Measurements from ENCODE around the gene UBAP1. TPM values are rescaled to one million over a fixed set of nuclear protein-coding genes. Genes with fewer than 3 reads are reported as not detected.

Gene UBAP1
- total and polyA plus RNA-seq, 2 of the 4 experiments (the other 2 are of a cell fraction), result 30.6 to 37.0 TPM

GRCh38 chr9:34230556-34230955 is 51.7 kb downstream of the UBAP1 start:
- Histone ChIP-seq H2BK5ac (ENCODE audit: low read depth, low read length, poor library complexity, severe bottlenecking) (no peak overlapping the region), H4K91ac (ENCODE audit: insufficient read depth, low read depth, low read length) (no peak overlapping the region), H3K4me1 (ENCODE audit: control insufficient read depth, insufficient read depth, low read length) (no peaks in the 10 kb centered on the region; the same call in 1 of the 2 replicates), H2AFZ (replicated peaks; ENCODE audit: low read length, poor library complexity) (no peak overlapping the region), H4K20me1 (ENCODE audit: insufficient read depth, low read length) (peaks cover 17% of the 10 kb centered on the region; the same call in 1 of the 2 replicates), H3K4me3 (ENCODE audit: insufficient read depth, low read depth, low read length) (no peak overlapping the region), H4K8ac (ENCODE audit: low read depth in 2 of 2, low read length in 2 of 2) (no peak overlapping the region), H3K4me2 (ENCODE audit: low read depth, low read length) (no peak overlapping the region), H3K27me3 (ENCODE audit: control insufficient read depth, insufficient read depth, low read length) (no peaks in the 10 kb centered on the region), H3K14ac (replicated peaks; ENCODE audit: low read depth, low read length) (no peak overlapping the region), H3K23ac (ENCODE audit: low read depth, low read length) (no peak overlapping the region), H3K9me3 (ENCODE audit: control insufficient read depth, insufficient read depth, low read length) (no peaks in the 10 kb centered on the region), H2BK120ac (ENCODE audit: low read depth, low read length) (no peak overlapping the region), H3K18ac (ENCODE audit: low read depth, low read length) (no peak overlapping the region), H3K4ac (ENCODE audit: low read depth, low read length) (no peak overlapping the region), H3K9me1 (ENCODE audit: insufficient read depth, low read length) (peaks cover 3% of the 10 kb centered on the region; the same call in 1 of the 2 replicates), H2BK15ac (ENCODE audit: low read depth, low read length) (no peak overlapping the region), H3K9ac (ENCODE audit: low read depth, low read length) (no peak overlapping the region), H2AK9ac (replicated peaks; ENCODE audit: low read depth, low read length, poor library complexity) (no peak overlapping the region), H3K79me1 (ENCODE audit: low read depth in 1 of 2, low read length in 2 of 2) (peaks cover 16 to 62% of the 10 kb centered on the region in 2 experiments), H4K5ac (ENCODE audit: low read depth, low read length) (no peak overlapping the region), H2BK20ac (ENCODE audit: low read depth, low read length) (no peak overlapping the region), H3K36me3 (ENCODE audit: control insufficient read depth, insufficient read depth, low read length) (peaks cover 3% of the 10 kb centered on the region), H3K56ac (ENCODE audit: extremely low read depth, insufficient read depth, low read length) (no peak overlapping the region), H3K27ac (ENCODE audit: insufficient read depth, low read length) (no peak overlapping the region), H2AK5ac (ENCODE audit: low read depth, low read length) (no peak overlapping the region)
- POLR2A ChIA-PET (ENCODE audit: unreplicated experiment), result no interaction called here
- dilution Hi-C loops (cut with HindIII; ENCODE audit: low sequenced_read_pairs, unreplicated experiment), result no loop called here
- no peak for TF ChIP-seq NFE2L2 (IDR thresholded peaks at IDR 0.05; ENCODE audit: low read depth, low read length)
- no peak for TF ChIP-seq SMC3 (IDR thresholded peaks at IDR 0.05; ENCODE audit: low read depth, low read length)
- TF ChIP-seq RAD21 (IDR thresholded peaks at IDR 0.05; ENCODE audit: low read length), result no peak
- no peak for TF ChIP-seq CEBPB (IDR thresholded peaks at IDR 0.05; ENCODE audit: low read depth, low read length)
- TF ChIP-seq ELK1 (IDR thresholded peaks at IDR 0.05; ENCODE audit: borderline replicate concordance, low read depth, low read length), result no peak
- TF ChIP-seq CTCF (conservative IDR thresholded peaks at IDR 0.05; ENCODE audit: low read depth, low read length), result no peak
- TF ChIP-seq POLR2A (IDR thresholded peaks at IDR 0.05; ENCODE audit: low read depth, low read length), result no peak
- no peak for TF ChIP-seq MXI1 (IDR thresholded peaks at IDR 0.05; ENCODE audit: borderline replicate concordance, low read depth, low read length)
- no peak for TF ChIP-seq MAFK (IDR thresholded peaks at IDR 0.05; ENCODE audit: low read depth, low read length)
- 100% methylated on average over 2 of the region's 4 CpGs; no CpG with 5 or more reads in 1 of the 2 experiments for WGBS, 2 experiments (ENCODE audit: extremely low coverage in 2 of 2, insufficient read length in 1 of 2)
- DNase-seq, result no peak
- intact Hi-C loops (cut with micrococcal nuclease), result no loop called here
- CTCF ChIA-PET, result no interaction called here
- BruUV-seq (replicated peaks), result no TSS peak
- no peak for ATAC-seq (ENCODE audit: low read depth)
- in situ Hi-C loops (cut with MboI; ENCODE audit: low sequenced_read_pairs), result no loop called here

Measured in IMR-90 (cell line).